ENCODE results near the gene NR4A1.

Gene NR4A1

GRCh38 chr12:52058631-52059361, 7.6 kb downstream of the NR4A1 start:
- Histone ChIP-seq H3K36me3 (ENCODE audit: control insufficient read depth in 2 of 2, insufficient read depth in 2 of 2, low read length in 2 of 2) (peaks cover 15 to 18% of the 10 kb centered on the region in 2 donors), H3K27ac (ENCODE audit: low read depth in 2 of 2, low read length in 2 of 2) (no peak overlapping the region), H3K27me3 (ENCODE audit: control insufficient read depth in 2 of 2, insufficient read depth in 2 of 2, low read length in 2 of 2) (no peaks in the 10 kb centered on the region), H3K4me1 (ENCODE audit: control insufficient read depth in 2 of 2, insufficient read depth in 2 of 2, low read length in 2 of 2) (peaks cover 0 to 7% of the 10 kb centered on the region in 2 donors), H3K9me3 (ENCODE audit: control insufficient read depth in 2 of 2, low read length in 2 of 2) (no peaks in the 10 kb centered on the region), H3K4me3 (ENCODE audit: low read length in 2 of 2) (no peak overlapping the region), H3K9ac (ENCODE audit: low read depth in 1 of 2, low read length in 2 of 2) (no peak overlapping the region)

GRCh38 chr12:52059582-52060497, 8.6 kb downstream of the NR4A1 start:
- no peaks in the 10 kb centered on the region for H3K27me3 ChIP-seq (ENCODE audit: control insufficient read depth in 2 of 2, insufficient read depth in 2 of 2, low read length in 2 of 2)
- H3K36me3 ChIP-seq (ENCODE audit: control insufficient read depth in 2 of 2, insufficient read depth in 2 of 2, low read length in 2 of 2): peaks cover 15 to 16% of the 10 kb centered on the region in 2 donors
- peaks cover 0 to 7% of the 10 kb centered on the region in 2 donors for H3K4me1 ChIP-seq (ENCODE audit: control insufficient read depth in 2 of 2, insufficient read depth in 2 of 2, low read length in 2 of 2)
- no peak overlapping the region for H3K9ac ChIP-seq (ENCODE audit: low read depth in 1 of 2, low read length in 2 of 2)
- no peaks in the 10 kb centered on the region for H3K9me3 ChIP-seq (ENCODE audit: control insufficient read depth in 2 of 2, low read length in 2 of 2)
- no peak overlapping the region for H3K27ac ChIP-seq (ENCODE audit: low read depth in 2 of 2, low read length in 2 of 2)
- H3K4me3 ChIP-seq (ENCODE audit: low read length in 2 of 2): no peak overlapping the region

- peaks cover 0 to 7% of the 10 kb centered on the region in 2 donors for H3K4me1 ChIP-seq (ENCODE audit: control insufficient read depth in 2 of 2, insufficient read depth in 2 of 2, low read length in 2 of 2)
Observed at GRCh38 chr12:52060498-52061177, 9.4 kb downstream of the NR4A1 start.

GRCh38 chr12:52061470-52062166, 10.4 kb downstream of the NR4A1 start:
- H3K4me3 ChIP-seq (ENCODE audit: low read length in 2 of 2): no peak overlapping the region
- H3K27me3 ChIP-seq (ENCODE audit: control insufficient read depth in 2 of 2, insufficient read depth in 2 of 2, low read length in 2 of 2): no peaks in the 10 kb centered on the region
- H3K9ac ChIP-seq (ENCODE audit: low read depth in 1 of 2, low read length in 2 of 2): no peak overlapping the region
- H3K27ac ChIP-seq (ENCODE audit: low read depth in 2 of 2, low read length in 2 of 2): peak overlapping the region in 1 of 2 donors; percentile 52
- H3K9me3 ChIP-seq (ENCODE audit: control insufficient read depth in 2 of 2, low read length in 2 of 2): no peaks in the 10 kb centered on the region
- peaks cover 0 to 7% of the 10 kb centered on the region in 2 donors for H3K4me1 ChIP-seq (ENCODE audit: control insufficient read depth in 2 of 2, insufficient read depth in 2 of 2, low read length in 2 of 2)
- peaks cover 10% of the 10 kb centered on the region in 2 donors for H3K36me3 ChIP-seq (ENCODE audit: control insufficient read depth in 2 of 2, insufficient read depth in 2 of 2, low read length in 2 of 2)

More at GRCh38 chr12:52060498-52061177, 9.4 kb downstream of the NR4A1 start:
- Histone ChIP-seq H3K9ac (ENCODE audit: low read depth in 1 of 2, low read length in 2 of 2) (no peak overlapping the region), H3K9me3 (ENCODE audit: control insufficient read depth in 2 of 2, low read length in 2 of 2) (no peaks in the 10 kb centered on the region), H3K4me3 (ENCODE audit: low read length in 2 of 2) (no peak overlapping the region), H3K27ac (ENCODE audit: low read depth in 2 of 2, low read length in 2 of 2) (no peak overlapping the region), H3K36me3 (ENCODE audit: control insufficient read depth in 2 of 2, insufficient read depth in 2 of 2, low read length in 2 of 2) (peaks cover 10 to 15% of the 10 kb centered on the region in 2 donors), H3K27me3 (ENCODE audit: control insufficient read depth in 2 of 2, insufficient read depth in 2 of 2, low read length in 2 of 2) (no peaks in the 10 kb centered on the region)

- no peak overlapping the region for H3K9ac ChIP-seq (ENCODE audit: low read depth in 1 of 2, low read length in 2 of 2)
- no peak overlapping the region for H3K4me3 ChIP-seq (ENCODE audit: low read length in 2 of 2)
- peaks cover 0 to 7% of the 10 kb centered on the region in 2 donors for H3K4me1 ChIP-seq (ENCODE audit: control insufficient read depth in 2 of 2, insufficient read depth in 2 of 2, low read length in 2 of 2)
- H3K27ac ChIP-seq (ENCODE audit: low read depth in 2 of 2, low read length in 2 of 2): peak overlapping the region in 1 of 2 donors; percentile 52
- H3K9me3 ChIP-seq (ENCODE audit: control insufficient read depth in 2 of 2, low read length in 2 of 2): no peaks in the 10 kb centered on the region
- no peaks in the 10 kb centered on the region for H3K27me3 ChIP-seq (ENCODE audit: control insufficient read depth in 2 of 2, insufficient read depth in 2 of 2, low read length in 2 of 2)
- peaks cover 2 to 6% of the 10 kb centered on the region in 2 donors for H3K36me3 ChIP-seq (ENCODE audit: control insufficient read depth in 2 of 2, insufficient read depth in 2 of 2, low read length in 2 of 2)
Observed at GRCh38 chr12:52062167-52063081, 11.2 kb downstream of the NR4A1 start.

- Histone ChIP-seq H3K9ac (ENCODE audit: low read depth in 1 of 2, low read length in 2 of 2) (no peak overlapping the region), H3K4me3 (ENCODE audit: low read length in 2 of 2) (no peak overlapping the region), H3K27me3 (ENCODE audit: control insufficient read depth in 2 of 2, insufficient read depth in 2 of 2, low read length in 2 of 2) (no peaks in the 10 kb centered on the region), H3K4me1 (ENCODE audit: control insufficient read depth in 2 of 2, insufficient read depth in 2 of 2, low read length in 2 of 2) (peaks cover 0 to 7% of the 10 kb centered on the region in 2 donors), H3K27ac (ENCODE audit: low read depth in 2 of 2, low read length in 2 of 2) (peak overlapping the region in 1 of 2 donors; percentile 52), H3K36me3 (ENCODE audit: control insufficient read depth in 2 of 2, insufficient read depth in 2 of 2, low read length in 2 of 2) (peaks cover 0 to 4% of the 10 kb centered on the region in 2 donors), H3K9me3 (ENCODE audit: control insufficient read depth in 2 of 2, low read length in 2 of 2) (no peaks in the 10 kb centered on the region)
Observed at GRCh38 chr12:52063082-52063924, 12.1 kb downstream of the NR4A1 start.

GRCh38 chr12:52063981-52064649, 12.9 kb downstream of the NR4A1 start:
- H3K4me3 ChIP-seq (ENCODE audit: low read length in 2 of 2): no peak overlapping the region
- H3K27ac ChIP-seq (ENCODE audit: low read depth in 2 of 2, low read length in 2 of 2): peak overlapping the region; percentile 9 to 48
- H3K36me3 ChIP-seq (ENCODE audit: control insufficient read depth in 2 of 2, insufficient read depth in 2 of 2, low read length in 2 of 2): no peaks in the 10 kb centered on the region
- no peaks in the 10 kb centered on the region for H3K27me3 ChIP-seq (ENCODE audit: control insufficient read depth in 2 of 2, insufficient read depth in 2 of 2, low read length in 2 of 2)
- H3K4me1 ChIP-seq (ENCODE audit: control insufficient read depth in 2 of 2, insufficient read depth in 2 of 2, low read length in 2 of 2): peaks cover 2 to 10% of the 10 kb centered on the region in 2 donors
- H3K9me3 ChIP-seq (ENCODE audit: control insufficient read depth in 2 of 2, low read length in 2 of 2): no peaks in the 10 kb centered on the region
- H3K9ac ChIP-seq (ENCODE audit: low read depth in 1 of 2, low read length in 2 of 2): no peak overlapping the region

GRCh38 chr12:52066346-52067080, 15.3 kb downstream of the NR4A1 start:
- no peaks in the 10 kb centered on the region for H3K27me3 ChIP-seq (ENCODE audit: control insufficient read depth in 2 of 2, insufficient read depth in 2 of 2, low read length in 2 of 2)
- H3K36me3 ChIP-seq (ENCODE audit: control insufficient read depth in 2 of 2, insufficient read depth in 2 of 2, low read length in 2 of 2): no peaks in the 10 kb centered on the region
- H3K9me3 ChIP-seq (ENCODE audit: control insufficient read depth in 2 of 2, low read length in 2 of 2): no peaks in the 10 kb centered on the region
- H3K27ac ChIP-seq (ENCODE audit: low read depth in 2 of 2, low read length in 2 of 2): no peak overlapping the region
- no peak overlapping the region for H3K9ac ChIP-seq (ENCODE audit: low read depth in 1 of 2, low read length in 2 of 2)
- H3K4me1 ChIP-seq (ENCODE audit: control insufficient read depth in 2 of 2, insufficient read depth in 2 of 2, low read length in 2 of 2): peaks cover 12 to 24% of the 10 kb centered on the region in 2 donors
- H3K4me3 ChIP-seq (ENCODE audit: low read length in 2 of 2): no peak overlapping the region
